SU-DHL-6 (cell line): ENCODE results near the gene LYSMD2.

Experiments used
- H2AFZ ChIP-seq: fragments of 200-600 bp; sonication (generic); 2 replicates; pipeline ENCODE4 v1.6.1; 2014; ENCODE audit warnings: low read depth, mild to moderate bottlenecking, moderate library complexity, mixed read lengths, antibody characterized with exemption, low read length; ENCODE audit not compliant: severe bottlenecking
- H3F3A ChIP-seq: fragments of 200-600 bp; shearing (Covaris generic); 2 replicates; pipeline ENCODE4 v1.6.0; 2016; ENCODE audit warnings: antibody characterized with exemption, mild to moderate bottlenecking; ENCODE audit not compliant: insufficient read depth
- H3K27ac ChIP-seq: fragments of 200-600 bp; sonication (generic); 2 replicates; pipeline ENCODE4 v1.5.1; 2016; ENCODE audit warnings: low read depth, mild to moderate bottlenecking, low read length, moderate library complexity, mixed read lengths
- H3K27me3 ChIP-seq: fragments of 200-600 bp; sonication (generic), shearing (Covaris generic); 2 replicates; pipeline ENCODE4 v1.6.0; 2014; ENCODE audit warnings: mild to moderate bottlenecking, low read length
- H3K36me3 ChIP-seq: fragments of 200-600 bp; sonication (generic); 2 replicates; pipeline ENCODE4 v1.6.1; 2014; ENCODE audit warnings: mild to moderate bottlenecking, low read length, mixed read lengths
- H3K4me2 ChIP-seq: fragments of 300-600, 200-600 bp; shearing (Covaris generic), sonication (generic); 2 replicates; pipeline ENCODE4 v1.6.0; 2014; ENCODE audit warnings: low read length, low read depth, mild to moderate bottlenecking; ENCODE audit not compliant: poor library complexity, severe bottlenecking
- H3K4me3 ChIP-seq: fragments of 200-600 bp; sonication (generic); 2 replicates; pipeline ENCODE4 v1.5.1; 2014; ENCODE audit warnings: antibody characterized with exemption, low read length, mild to moderate bottlenecking, mixed read lengths; ENCODE audit not compliant: insufficient read depth, poor library complexity, severe bottlenecking
- H3K79me2 ChIP-seq: fragments of 200-600 bp; sonication (generic); 2 replicates; pipeline ENCODE4 v1.6.1; 2014; ENCODE audit warnings: mild to moderate bottlenecking, low read length, moderate library complexity; ENCODE audit not compliant: insufficient read depth
- H3K9ac ChIP-seq: fragments of 200-600 bp; sonication (generic); 2 replicates; pipeline ENCODE4 v1.7.0; 2014; ENCODE audit warnings: mild to moderate bottlenecking, low read length
- H3K9me2 ChIP-seq: fragments of 200-600 bp; sonication (generic); replicated peaks from 2 replicates; pipeline ENCODE4 v1.6.1; 2014; ENCODE audit warnings: low read length; ENCODE audit not compliant: insufficient read depth
- H3K9me3 ChIP-seq: fragments of 200-600 bp; sonication (generic); 2 replicates; pipeline ENCODE4 v1.6.1; 2014; ENCODE audit warnings: low read length, mixed read lengths; ENCODE audit not compliant: insufficient read depth
- H4K20me1 ChIP-seq: fragments of 200-600 bp; sonication (generic); 2 replicates; pipeline ENCODE4 v1.6.1; 2014; ENCODE audit warnings: low read depth, mild to moderate bottlenecking, antibody characterized with exemption, low read length, moderate library complexity, mixed read lengths
- EZH2phosphoT487 ChIP-seq: fragments of 200-600 bp; sonication (generic), shearing (Covaris generic); conservative IDR thresholded peaks from 2 replicates; pipeline ENCODE4 v1.6.1; 2018; ENCODE audit warnings: mild to moderate bottlenecking, antibody characterized with exemption, low read length, moderate library complexity, mixed read lengths
- TF ChIP-seq, protein P1 (sequence below): fragments of 200-600 bp; sonication (generic); IDR thresholded peaks from one replicate; pipeline ENCODE4 v1.5.1; 2017; ENCODE audit warnings: antibody characterized with exemption, mild to moderate bottlenecking, low read length, moderate library complexity; ENCODE audit not compliant: insufficient read depth, poor library complexity, severe bottlenecking

Gene LYSMD2

DNA sequence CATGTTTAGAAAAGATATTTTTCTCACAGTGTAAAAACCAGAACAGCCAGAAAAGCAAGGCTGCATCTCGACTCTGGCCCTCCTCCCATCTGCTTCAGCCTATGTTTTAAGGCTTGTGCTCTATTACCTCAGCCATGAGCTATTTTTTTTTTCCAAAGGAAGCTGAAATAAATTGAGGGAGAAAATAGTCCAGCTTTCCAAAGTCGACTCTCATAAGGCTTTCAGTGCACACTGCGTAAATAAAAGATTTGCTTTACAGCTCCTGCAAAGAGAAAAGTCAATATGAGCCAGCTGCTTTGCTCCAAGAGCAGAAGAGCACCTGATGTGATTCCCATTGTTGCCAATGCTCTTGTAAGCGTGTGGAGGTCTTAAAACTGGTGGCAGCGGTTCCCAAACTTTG lies 29.4 kb downstream of the LYSMD2 start:
- Histone ChIP-seq H3K36me3 (no peaks in the 10 kb centered on the region), H4K20me1 (no peaks in the 10 kb centered on the region), H3K9me2 (no peaks in the 10 kb centered on the region), H2AFZ (no peak overlapping the region), H3K4me3 (no peak overlapping the region), H3K79me2 (no peaks in the 10 kb centered on the region), H3K27ac (no peak overlapping the region), H3F3A (no peaks in the 10 kb centered on the region), H3K9me3 (no peaks in the 10 kb centered on the region), H3K27me3 (no peaks in the 10 kb centered on the region), H3K4me2 (no peak overlapping the region), H3K9ac (no peak overlapping the region)
- no peak for TF ChIP-seq EZH2phosphoT487
- TF ChIP-seq, protein P1, sequence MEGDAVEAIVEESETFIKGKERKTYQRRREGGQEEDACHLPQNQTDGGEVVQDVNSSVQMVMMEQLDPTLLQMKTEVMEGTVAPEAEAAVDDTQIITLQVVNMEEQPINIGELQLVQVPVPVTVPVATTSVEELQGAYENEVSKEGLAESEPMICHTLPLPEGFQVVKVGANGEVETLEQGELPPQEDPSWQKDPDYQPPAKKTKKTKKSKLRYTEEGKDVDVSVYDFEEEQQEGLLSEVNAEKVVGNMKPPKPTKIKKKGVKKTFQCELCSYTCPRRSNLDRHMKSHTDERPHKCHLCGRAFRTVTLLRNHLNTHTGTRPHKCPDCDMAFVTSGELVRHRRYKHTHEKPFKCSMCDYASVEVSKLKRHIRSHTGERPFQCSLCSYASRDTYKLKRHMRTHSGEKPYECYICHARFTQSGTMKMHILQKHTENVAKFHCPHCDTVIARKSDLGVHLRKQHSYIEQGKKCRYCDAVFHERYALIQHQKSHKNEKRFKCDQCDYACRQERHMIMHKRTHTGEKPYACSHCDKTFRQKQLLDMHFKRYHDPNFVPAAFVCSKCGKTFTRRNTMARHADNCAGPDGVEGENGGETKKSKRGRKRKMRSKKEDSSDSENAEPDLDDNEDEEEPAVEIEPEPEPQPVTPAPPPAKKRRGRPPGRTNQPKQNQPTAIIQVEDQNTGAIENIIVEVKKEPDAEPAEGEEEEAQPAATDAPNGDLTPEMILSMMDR, result no peak

DNA sequence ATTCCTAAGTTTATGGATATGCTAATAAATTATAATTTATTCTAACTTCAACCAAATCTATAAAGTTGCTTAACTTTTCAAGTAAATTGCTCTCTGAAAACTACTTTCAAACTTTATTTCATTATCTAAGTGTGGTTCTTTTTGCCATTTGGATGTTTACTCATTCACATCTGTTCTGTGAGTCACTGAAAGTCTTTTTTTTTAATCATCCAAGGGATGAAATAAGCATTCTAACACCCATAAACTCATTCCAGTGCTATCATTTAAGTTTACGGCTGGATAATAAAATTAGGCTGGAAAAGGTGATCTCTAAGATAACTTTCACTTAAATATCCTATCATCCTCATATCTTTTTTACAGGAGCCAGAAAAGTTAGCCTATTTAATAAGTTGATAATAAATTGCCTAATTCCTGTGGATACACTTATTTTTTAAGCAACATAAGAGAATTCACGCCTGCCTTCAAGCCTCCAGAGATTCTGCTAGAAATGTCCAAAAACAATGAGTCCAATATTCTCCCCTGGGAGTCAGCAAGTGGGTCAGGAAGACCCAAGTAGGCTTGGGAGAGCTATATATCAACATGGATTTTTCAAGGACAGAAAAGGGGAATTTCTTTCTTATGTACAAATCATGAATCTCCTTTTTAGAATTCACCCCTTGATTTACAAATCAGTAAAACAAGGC lies 30.4 kb downstream of the LYSMD2 start:
- Histone ChIP-seq H3K27ac (no peak overlapping the region), H3F3A (no peaks in the 10 kb centered on the region), H3K4me2 (no peak overlapping the region), H3K4me3 (no peak overlapping the region), H3K9me3 (no peaks in the 10 kb centered on the region), H3K9me2 (no peaks in the 10 kb centered on the region), H2AFZ (no peak overlapping the region), H3K9ac (no peak overlapping the region), H3K36me3 (no peaks in the 10 kb centered on the region), H3K79me2 (no peaks in the 10 kb centered on the region), H3K27me3 (no peaks in the 10 kb centered on the region), H4K20me1 (no peaks in the 10 kb centered on the region)
- TF ChIP-seq EZH2phosphoT487, result no peak
- TF ChIP-seq, protein P1, result no peak

DNA sequence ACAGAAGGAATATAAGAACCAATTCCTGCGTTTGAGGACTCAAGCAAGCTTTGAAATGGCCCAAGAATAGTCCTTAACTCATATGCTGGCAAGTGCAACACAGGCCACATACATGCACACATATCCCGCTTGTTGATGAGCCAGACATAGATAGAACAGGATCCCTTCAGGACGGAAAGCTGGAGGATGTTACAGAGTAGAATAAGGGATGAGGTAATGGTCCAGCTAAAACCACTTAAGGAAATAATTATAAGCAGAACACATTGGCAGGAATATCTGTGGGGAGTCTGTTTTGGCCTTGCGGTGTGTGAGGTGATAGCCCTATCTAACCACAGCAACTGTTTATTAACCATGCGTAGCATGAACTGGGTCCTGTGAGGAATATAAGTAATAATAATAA lies 31.2 kb downstream of the LYSMD2 start:
- no peak overlapping the region for H3K4me2 ChIP-seq
- H3K27ac ChIP-seq, result no peak overlapping the region
- no peaks in the 10 kb centered on the region for H3K9me3 ChIP-seq
- no peaks in the 10 kb centered on the region for H3K36me3 ChIP-seq
- H3K9me2 ChIP-seq, result no peaks in the 10 kb centered on the region
- no peaks in the 10 kb centered on the region for H3K27me3 ChIP-seq
- no peak overlapping the region for H3K4me3 ChIP-seq
- no peaks in the 10 kb centered on the region for H3F3A ChIP-seq
- TF ChIP-seq, protein P1, result no peak
- no peak for TF ChIP-seq EZH2phosphoT487
- H4K20me1 ChIP-seq, result no peaks in the 10 kb centered on the region
- no peak overlapping the region for H3K9ac ChIP-seq
- H3K79me2 ChIP-seq, result no peaks in the 10 kb centered on the region
- no peak overlapping the region for H2AFZ ChIP-seq
